IMR-90 (cell line): ENCODE results near the gene TBC1D16. TPM values are rescaled to one million over a fixed set of nuclear protein-coding genes. Genes with fewer than 3 reads are reported as not detected.
A peak's percentile ranks its signal among the peaks of the same experiment; 100 is the strongest.

Source experiments
- ATAC-seq: fragments of 200-7000 bp; cut with Tn5 transposase; 2 replicates; pipeline ENCODE4 v1.9.1; 2020; ENCODE audit warnings: low read depth, mild to moderate bottlenecking, moderate library complexity
- BruUV-seq: library from RNA; stranded (reverse); fragments of 400-500 nt; replicated peaks from 2 replicates; lab custom pipeline; 2021; lab: Mats Ljungman, UMichigan
- CTCF ChIA-PET: fragments of 300-600 bp; formaldehyde crosslinking; extraction: SDS; loops from one replicate; lab custom pipeline; 2021; ENCODE audit warnings: antibody characterized with exemption; lab: Yijun Ruan, JAX
- POLR2A ChIA-PET: fragments of 300-600 bp; sonication (Branson Sonifier 250); formaldehyde crosslinking; loops from one replicate; lab custom pipeline; 2022; ENCODE audit warnings: antibody characterized with exemption; ENCODE audit not compliant: unreplicated experiment; lab: Charles Lee
- DNase-seq: peaks from one replicate; pipeline ENCODE4 v3.0.0; 2013
- H2AFZ ChIP-seq: replicated peaks from 2 replicates; pipeline ENCODE3; 2013; ENCODE audit warnings: low read length, mild to moderate bottlenecking; ENCODE audit not compliant: poor library complexity
- H2AK5ac ChIP-seq: 2 replicates; pipeline ENCODE4 v1.6.1; 2013; ENCODE audit warnings: low read depth, low read length, inconsistent platforms
- H2AK9ac ChIP-seq: replicated peaks from 2 replicates; pipeline ENCODE3; 2013; ENCODE audit warnings: mild to moderate bottlenecking, low read depth, low read length, moderate library complexity; ENCODE audit not compliant: poor library complexity
- H2BK120ac ChIP-seq: 2 replicates; pipeline ENCODE4 v1.6.1; 2013; ENCODE audit warnings: low read depth, low read length, inconsistent platforms
- H2BK15ac ChIP-seq: 3 replicates; pipeline ENCODE4 v1.6.1; 2013; ENCODE audit warnings: low read depth, low read length, inconsistent platforms
- H2BK20ac ChIP-seq: 2 replicates; pipeline ENCODE4 v1.6.1; 2013; ENCODE audit warnings: low read depth, mild to moderate bottlenecking, inconsistent platforms, low read length, moderate library complexity
- H2BK5ac ChIP-seq: 2 replicates; pipeline ENCODE4 v1.6.1; 2013; ENCODE audit warnings: mild to moderate bottlenecking, low read depth, low read length, inconsistent platforms; ENCODE audit not compliant: poor library complexity, severe bottlenecking
- H3K14ac ChIP-seq: replicated peaks from 2 replicates; pipeline ENCODE4 v1.6.1; 2013; ENCODE audit warnings: low read depth, low read length, inconsistent platforms
- H3K18ac ChIP-seq: 2 replicates; pipeline ENCODE4 v1.6.1; 2013; ENCODE audit warnings: low read depth, low read length, control low read depth
- H3K23ac ChIP-seq: 2 replicates; pipeline ENCODE4 v1.6.1; 2013; ENCODE audit warnings: low read depth, low read length, inconsistent platforms
- H3K27ac ChIP-seq: 2 replicates; pipeline ENCODE4 v1.5.1; 2013; ENCODE audit warnings: mild to moderate bottlenecking, control low read depth, low read length; ENCODE audit not compliant: insufficient read depth
- H3K27me3 ChIP-seq: 2 replicates; pipeline ENCODE4 v1.6.1; 2013; ENCODE audit warnings: low read length; ENCODE audit not compliant: control insufficient read depth, insufficient read depth
- H3K36me3 ChIP-seq: 2 replicates; pipeline ENCODE4 v1.6.1; 2013; ENCODE audit warnings: low read length, mixed read lengths; ENCODE audit not compliant: control insufficient read depth, insufficient read depth
- H3K4ac ChIP-seq: 2 replicates; pipeline ENCODE4 v1.6.1; 2013; ENCODE audit warnings: low read depth, low read length, inconsistent platforms
- H3K4me1 ChIP-seq: 2 replicates; pipeline ENCODE4 v1.6.1; 2013; ENCODE audit warnings: low read length, mixed read lengths; ENCODE audit not compliant: control insufficient read depth, insufficient read depth
- H3K4me2 ChIP-seq: 2 replicates; pipeline ENCODE4 v1.6.1; 2013; ENCODE audit warnings: low read depth, mild to moderate bottlenecking, control low read depth, low read length, moderate library complexity
- H3K4me3 ChIP-seq: 2 replicates; pipeline ENCODE4 v1.5.1; 2013; ENCODE audit warnings: low read depth, mild to moderate bottlenecking, control low read depth, low read length, moderate library complexity; ENCODE audit not compliant: insufficient read depth
- H3K56ac ChIP-seq: 2 replicates; pipeline ENCODE4 v1.6.1; 2013; ENCODE audit warnings: low read length, inconsistent platforms; ENCODE audit not compliant: insufficient read depth; ENCODE audit errors: extremely low read depth
- H3K79me1 ChIP-seq, 2 experiments: 2 replicates each; pipeline ENCODE4 v1.6.1; 2013; ENCODE audit warnings: low read length in 2 of 2, inconsistent platforms in 1 of 2, low read depth in 1 of 2
- H3K9ac ChIP-seq: 2 replicates; pipeline ENCODE4 v1.6.1; 2013; ENCODE audit warnings: low read depth, low read length, control low read depth
- H3K9me1 ChIP-seq: 2 replicates; pipeline ENCODE4 v1.6.1; 2013; ENCODE audit warnings: low read length, inconsistent platforms; ENCODE audit not compliant: insufficient read depth
- H3K9me3 ChIP-seq: 2 replicates; pipeline ENCODE4 v1.6.1; 2013; ENCODE audit warnings: low read length; ENCODE audit not compliant: control insufficient read depth, insufficient read depth
- H4K20me1 ChIP-seq: 2 replicates; pipeline ENCODE4 v1.6.1; 2013; ENCODE audit warnings: low read length, inconsistent platforms; ENCODE audit not compliant: insufficient read depth
- H4K5ac ChIP-seq: 2 replicates; pipeline ENCODE4 v1.6.1; 2013; ENCODE audit warnings: mild to moderate bottlenecking, low read depth, low read length, control low read depth
- H4K8ac ChIP-seq, 2 experiments: 2 replicates each; pipeline ENCODE4 v1.6.1; 2013; ENCODE audit warnings: low read depth in 2 of 2, low read length in 2 of 2, control low read depth in 1 of 2, inconsistent platforms in 1 of 2
- H4K91ac ChIP-seq: 2 replicates; pipeline ENCODE4 v1.6.1; 2013; ENCODE audit warnings: low read depth, low read length, inconsistent platforms; ENCODE audit not compliant: insufficient read depth
- CEBPB ChIP-seq: IDR thresholded peaks from 2 replicates; pipeline ENCODE4 v1.6.1; 2012; ENCODE audit warnings: low read depth, low read length, improper control_type of control experiment
- CHD1 ChIP-seq: IDR thresholded peaks from 2 replicates; pipeline ENCODE4 v1.6.1; 2012; ENCODE audit warnings: low read depth, low read length, improper control_type of control experiment
- CTCF ChIP-seq: conservative IDR thresholded peaks from 2 replicates; pipeline ENCODE4 v1.5.1; 2012; ENCODE audit warnings: mild to moderate bottlenecking, low read depth, low read length, improper control_type of control experiment
- ELK1 ChIP-seq: fragments of 150-350 bp; IDR thresholded peaks from 2 replicates; pipeline ENCODE4 v1.6.1; 2016; ENCODE audit warnings: low read depth, mild to moderate bottlenecking, low read length, moderate library complexity, borderline replicate concordance
- MAFK ChIP-seq: IDR thresholded peaks from 2 replicates; pipeline ENCODE4 v1.6.1; 2012; ENCODE audit warnings: low read depth, low read length, improper control_type of control experiment
- MAZ ChIP-seq: IDR thresholded peaks from 2 replicates; pipeline ENCODE4 v1.6.1; 2012; ENCODE audit warnings: low read depth, mild to moderate bottlenecking, low read length, improper control_type of control experiment, moderate library complexity, borderline replicate concordance
- POLR2A ChIP-seq: IDR thresholded peaks from 2 replicates; pipeline ENCODE4 v1.6.1; 2012; ENCODE audit warnings: mild to moderate bottlenecking, low read depth, low read length
- RCOR1 ChIP-seq: IDR thresholded peaks from 2 replicates; pipeline ENCODE4 v1.6.1; 2012; ENCODE audit warnings: mild to moderate bottlenecking, low read length, improper control_type of control experiment; ENCODE audit not compliant: insufficient replicate concordance
- WGBS, 2 experiments: methylation state at CpG; one replicate each; pipeline versions ENCODE4 v1.1.5 to v1.1.7; 2013; ENCODE audit warnings: missing lambda C conversion rate in 2 of 2; ENCODE audit not compliant: insufficient read length in 1 of 2; ENCODE audit errors: extremely low coverage in 2 of 2; 5-methylcytosine and 5-hydroxymethylcytosine counted together
- dilution Hi-C: fragments of 300-500 bp; cut with HindIII; formaldehyde crosslinking; loops from one replicate; pipeline ENCODE4 v1.14.3; 2018; ENCODE audit warnings: low sequenced_read_pairs; ENCODE audit not compliant: unreplicated experiment
- in situ Hi-C: fragments of 300-500 bp; cut with MboI; formaldehyde crosslinking; loops from 3 replicates; pipeline ENCODE4 v1.14.3; 2019; ENCODE audit warnings: low sequenced_read_pairs, inconsistent platforms, mixed read lengths
- intact Hi-C: fragments of 100-400 bp; cut with micrococcal nuclease; formaldehyde crosslinking; loops from 2 replicates; pipeline ENCODE4 v1.10.0; 2022
- polyA plus RNA-seq, 3 experiments: library from polyadenylated mRNA; depleted of rRNA; stranded (reverse); fragments of >200 nt; gene quantifications; 2 replicates each; pipeline ENCODE4 v1.2.3, GENCODE V29; 2012; ENCODE audit warnings: low replicate concordance in 1 of 3
- total RNA-seq: library from RNA; depleted of rRNA; stranded (reverse); fragments of >200 nt; gene quantifications from 2 replicates; pipeline ENCODE4 v1.2.3, GENCODE V29; 2012

TBC1D16 gene
- total and polyA plus RNA-seq, 2 of the 4 experiments (the other 2 are of a cell fraction) = 10.1 to 16.7 TPM

- Histone ChIP-seq H3K4ac (no peak overlapping the region), H3K27me3 (no peaks in the 10 kb centered on the region), H4K91ac (no peak overlapping the region), H2AK9ac (no peak overlapping the region), H3K9ac (no peak overlapping the region), H3K79me1 (peaks cover 11 to 40% of the 10 kb centered on the region in 2 experiments), H3K56ac (no peak overlapping the region), H2BK120ac (no peak overlapping the region), H2BK20ac (no peak overlapping the region), H3K23ac (no peak overlapping the region), H3K9me3 (peaks cover 2% of the 10 kb centered on the region; the same call in 1 of the 2 replicates), H3K18ac (no peak overlapping the region), H4K20me1 (peaks cover 29% of the 10 kb centered on the region), H2AK5ac (no peak overlapping the region), H2AFZ (no peak overlapping the region), H3K27ac (no peak overlapping the region), H4K8ac (no peak overlapping the region), H3K4me2 (no peak overlapping the region), H2BK5ac (no peak overlapping the region), H3K4me1 (no peaks in the 10 kb centered on the region; the same call in 1 of the 2 replicates), H3K4me3 (no peak overlapping the region), H3K14ac (no peak overlapping the region), H3K9me1 (peaks cover 5% of the 10 kb centered on the region), H2BK15ac (no peak overlapping the region), H3K36me3 (no peaks in the 10 kb centered on the region), H4K5ac (no peak overlapping the region)
- no peak for DNase-seq
- CTCF ChIA-PET = interaction anchor here (0.6 kb wide), 1 partner anchor 18 kb away, joined by 5 read pairs; no protein-coding TSS in a partner anchor
- TF ChIP-seq CTCF (no peak), ELK1 (no peak), RCOR1 (no peak), CHD1 (no peak), MAFK (no peak), MAZ (no peak), POLR2A (no peak), CEBPB (peak; percentile 77)
- POLR2A ChIA-PET = no interaction called here
- no TSS peak for BruUV-seq
- dilution Hi-C loops (no loop called here), in situ Hi-C loops (no loop called here), intact Hi-C loops (no loop called here)
- WGBS, 2 experiments = 100% methylated on average over 4 of the region's 21 CpGs; no CpG with 5 or more reads in 1 of the 2 experiments
- no peak for ATAC-seq
These were observed 16.6 kb downstream of the TBC1D16 start for GRCh38 chr17:80018917-80019651.
